IMR-90 (cell line): ENCODE measurements around the gene KCNAB2. TPM values are rescaled to one million over a fixed set of nuclear protein-coding genes. Genes with fewer than 3 reads are reported as not detected.

ENCODE experiments used
- ATAC-seq: fragments of 200-7000 bp; cut with Tn5 transposase; 2 replicates; pipeline ENCODE4 v1.9.1; 2020; ENCODE audit warnings: low read depth, mild to moderate bottlenecking, moderate library complexity
- BruUV-seq: library from RNA; stranded (reverse); fragments of 400-500 nt; replicated peaks from 2 replicates; lab custom pipeline; 2021; lab: Mats Ljungman, UMichigan
- CTCF ChIA-PET: fragments of 300-600 bp; formaldehyde crosslinking; extraction: SDS; loops from one replicate; lab custom pipeline; 2021; ENCODE audit warnings: antibody characterized with exemption; lab: Yijun Ruan, JAX
- POLR2A ChIA-PET: fragments of 300-600 bp; sonication (Branson Sonifier 250); formaldehyde crosslinking; loops from one replicate; lab custom pipeline; 2022; ENCODE audit warnings: antibody characterized with exemption; ENCODE audit not compliant: unreplicated experiment; lab: Charles Lee
- DNase-seq: peaks from one replicate; pipeline ENCODE4 v3.0.0; 2013
- H2AFZ ChIP-seq: replicated peaks from 2 replicates; pipeline ENCODE3; 2013; ENCODE audit warnings: low read length, mild to moderate bottlenecking; ENCODE audit not compliant: poor library complexity
- H2AK5ac ChIP-seq: 2 replicates; pipeline ENCODE4 v1.6.1; 2013; ENCODE audit warnings: low read depth, low read length, inconsistent platforms
- H2AK9ac ChIP-seq: replicated peaks from 2 replicates; pipeline ENCODE3; 2013; ENCODE audit warnings: mild to moderate bottlenecking, low read depth, low read length, moderate library complexity; ENCODE audit not compliant: poor library complexity
- H2BK120ac ChIP-seq: 2 replicates; pipeline ENCODE4 v1.6.1; 2013; ENCODE audit warnings: low read depth, low read length, inconsistent platforms
- H2BK15ac ChIP-seq: 3 replicates; pipeline ENCODE4 v1.6.1; 2013; ENCODE audit warnings: low read depth, low read length, inconsistent platforms
- H2BK20ac ChIP-seq: 2 replicates; pipeline ENCODE4 v1.6.1; 2013; ENCODE audit warnings: low read depth, mild to moderate bottlenecking, inconsistent platforms, low read length, moderate library complexity
- H2BK5ac ChIP-seq: 2 replicates; pipeline ENCODE4 v1.6.1; 2013; ENCODE audit warnings: mild to moderate bottlenecking, low read depth, low read length, inconsistent platforms; ENCODE audit not compliant: poor library complexity, severe bottlenecking
- H3K14ac ChIP-seq: replicated peaks from 2 replicates; pipeline ENCODE4 v1.6.1; 2013; ENCODE audit warnings: low read depth, low read length, inconsistent platforms
- H3K18ac ChIP-seq: 2 replicates; pipeline ENCODE4 v1.6.1; 2013; ENCODE audit warnings: low read depth, low read length, control low read depth
- H3K23ac ChIP-seq: 2 replicates; pipeline ENCODE4 v1.6.1; 2013; ENCODE audit warnings: low read depth, low read length, inconsistent platforms
- H3K27ac ChIP-seq: 2 replicates; pipeline ENCODE4 v1.5.1; 2013; ENCODE audit warnings: mild to moderate bottlenecking, control low read depth, low read length; ENCODE audit not compliant: insufficient read depth
- H3K27me3 ChIP-seq: 2 replicates; pipeline ENCODE4 v1.6.1; 2013; ENCODE audit warnings: low read length; ENCODE audit not compliant: control insufficient read depth, insufficient read depth
- H3K36me3 ChIP-seq: 2 replicates; pipeline ENCODE4 v1.6.1; 2013; ENCODE audit warnings: low read length, mixed read lengths; ENCODE audit not compliant: control insufficient read depth, insufficient read depth
- H3K4ac ChIP-seq: 2 replicates; pipeline ENCODE4 v1.6.1; 2013; ENCODE audit warnings: low read depth, low read length, inconsistent platforms
- H3K4me1 ChIP-seq: 2 replicates; pipeline ENCODE4 v1.6.1; 2013; ENCODE audit warnings: low read length, mixed read lengths; ENCODE audit not compliant: control insufficient read depth, insufficient read depth
- H3K4me2 ChIP-seq: 2 replicates; pipeline ENCODE4 v1.6.1; 2013; ENCODE audit warnings: low read depth, mild to moderate bottlenecking, control low read depth, low read length, moderate library complexity
- H3K4me3 ChIP-seq: 2 replicates; pipeline ENCODE4 v1.5.1; 2013; ENCODE audit warnings: low read depth, mild to moderate bottlenecking, control low read depth, low read length, moderate library complexity; ENCODE audit not compliant: insufficient read depth
- H3K56ac ChIP-seq: 2 replicates; pipeline ENCODE4 v1.6.1; 2013; ENCODE audit warnings: low read length, inconsistent platforms; ENCODE audit not compliant: insufficient read depth; ENCODE audit errors: extremely low read depth
- H3K79me1 ChIP-seq, 2 experiments: 2 replicates each; pipeline ENCODE4 v1.6.1; 2013; ENCODE audit warnings: low read length in 2 of 2, inconsistent platforms in 1 of 2, low read depth in 1 of 2
- H3K9ac ChIP-seq: 2 replicates; pipeline ENCODE4 v1.6.1; 2013; ENCODE audit warnings: low read depth, low read length, control low read depth
- H3K9me1 ChIP-seq: 2 replicates; pipeline ENCODE4 v1.6.1; 2013; ENCODE audit warnings: low read length, inconsistent platforms; ENCODE audit not compliant: insufficient read depth
- H3K9me3 ChIP-seq: 2 replicates; pipeline ENCODE4 v1.6.1; 2013; ENCODE audit warnings: low read length; ENCODE audit not compliant: control insufficient read depth, insufficient read depth
- H4K20me1 ChIP-seq: 2 replicates; pipeline ENCODE4 v1.6.1; 2013; ENCODE audit warnings: low read length, inconsistent platforms; ENCODE audit not compliant: insufficient read depth
- H4K5ac ChIP-seq: 2 replicates; pipeline ENCODE4 v1.6.1; 2013; ENCODE audit warnings: mild to moderate bottlenecking, low read depth, low read length, control low read depth
- H4K8ac ChIP-seq, 2 experiments: 2 replicates each; pipeline ENCODE4 v1.6.1; 2013; ENCODE audit warnings: low read depth in 2 of 2, low read length in 2 of 2, control low read depth in 1 of 2, inconsistent platforms in 1 of 2
- H4K91ac ChIP-seq: 2 replicates; pipeline ENCODE4 v1.6.1; 2013; ENCODE audit warnings: low read depth, low read length, inconsistent platforms; ENCODE audit not compliant: insufficient read depth
- BHLHE40 ChIP-seq: fragments of 150-350 bp; IDR thresholded peaks from 2 replicates; pipeline ENCODE4 v1.6.1; 2016; ENCODE audit warnings: mild to moderate bottlenecking, low read depth, low read length
- CEBPB ChIP-seq: IDR thresholded peaks from 2 replicates; pipeline ENCODE4 v1.6.1; 2012; ENCODE audit warnings: low read depth, low read length, improper control_type of control experiment
- CHD1 ChIP-seq: IDR thresholded peaks from 2 replicates; pipeline ENCODE4 v1.6.1; 2012; ENCODE audit warnings: low read depth, low read length, improper control_type of control experiment
- FOS ChIP-seq: fragments of 150-350 bp; IDR thresholded peaks from 2 replicates; pipeline ENCODE4 v1.6.1; 2016; ENCODE audit warnings: low read depth, low read length
- MAFK ChIP-seq: IDR thresholded peaks from 2 replicates; pipeline ENCODE4 v1.6.1; 2012; ENCODE audit warnings: low read depth, low read length, improper control_type of control experiment
- MAZ ChIP-seq: IDR thresholded peaks from 2 replicates; pipeline ENCODE4 v1.6.1; 2012; ENCODE audit warnings: low read depth, mild to moderate bottlenecking, low read length, improper control_type of control experiment, moderate library complexity, borderline replicate concordance
- MXI1 ChIP-seq: IDR thresholded peaks from 2 replicates; pipeline ENCODE4 v1.6.1; 2012; ENCODE audit warnings: low read depth, mild to moderate bottlenecking, low read length, moderate library complexity, borderline replicate concordance
- NFE2L2 ChIP-seq: fragments of 150-350 bp; IDR thresholded peaks from 2 replicates; pipeline ENCODE4 v1.6.1; 2016; ENCODE audit warnings: low read depth, mild to moderate bottlenecking, low read length
- POLR2A ChIP-seq: IDR thresholded peaks from 2 replicates; pipeline ENCODE4 v1.6.1; 2012; ENCODE audit warnings: mild to moderate bottlenecking, low read depth, low read length
- RAD21 ChIP-seq: IDR thresholded peaks from 2 replicates; pipeline ENCODE4 v1.6.1; 2012; ENCODE audit warnings: low read length, improper control_type of control experiment
- RCOR1 ChIP-seq: IDR thresholded peaks from 2 replicates; pipeline ENCODE4 v1.6.1; 2012; ENCODE audit warnings: mild to moderate bottlenecking, low read length, improper control_type of control experiment; ENCODE audit not compliant: insufficient replicate concordance
- RFX5 ChIP-seq: IDR thresholded peaks from 2 replicates; pipeline ENCODE4 v1.8.0; 2012; ENCODE audit warnings: low read depth, mild to moderate bottlenecking, low read length, moderate library complexity
- SMC3 ChIP-seq: fragments of 150-350 bp; IDR thresholded peaks from 2 replicates; pipeline ENCODE4 v1.6.1; 2016; ENCODE audit warnings: low read depth, mild to moderate bottlenecking, antibody characterized with exemption, low read length, moderate library complexity
- WGBS, 2 experiments: methylation state at CpG; one replicate each; pipeline versions ENCODE4 v1.1.5 to v1.1.7; 2013; ENCODE audit warnings: missing lambda C conversion rate in 2 of 2; ENCODE audit not compliant: insufficient read length in 1 of 2; ENCODE audit errors: extremely low coverage in 2 of 2; 5-methylcytosine and 5-hydroxymethylcytosine counted together
- dilution Hi-C: fragments of 300-500 bp; cut with HindIII; formaldehyde crosslinking; loops from one replicate; pipeline ENCODE4 v1.14.3; 2018; ENCODE audit warnings: low sequenced_read_pairs; ENCODE audit not compliant: unreplicated experiment
- in situ Hi-C: fragments of 300-500 bp; cut with MboI; formaldehyde crosslinking; loops from 3 replicates; pipeline ENCODE4 v1.14.3; 2019; ENCODE audit warnings: low sequenced_read_pairs, inconsistent platforms, mixed read lengths
- intact Hi-C: fragments of 100-400 bp; cut with micrococcal nuclease; formaldehyde crosslinking; loops from 2 replicates; pipeline ENCODE4 v1.10.0; 2022
- polyA plus RNA-seq, 3 experiments: library from polyadenylated mRNA; depleted of rRNA; stranded (reverse); fragments of >200 nt; gene quantifications; 2 replicates each; pipeline ENCODE4 v1.2.3, GENCODE V29; 2012; ENCODE audit warnings: low replicate concordance in 1 of 3
- total RNA-seq: library from RNA; depleted of rRNA; stranded (reverse); fragments of >200 nt; gene quantifications from 2 replicates; pipeline ENCODE4 v1.2.3, GENCODE V29; 2012
- TF ChIP-seq, protein P1 (sequence below): fragments of 150-350 bp; IDR thresholded peaks from 2 replicates; pipeline ENCODE4 v1.6.1; 2016; ENCODE audit warnings: low read depth, mild to moderate bottlenecking, low read length, moderate library complexity, borderline replicate concordance
- TF ChIP-seq, protein P2 (sequence below): fragments of 150-350 bp; IDR thresholded peaks from 2 replicates; pipeline ENCODE4 v1.6.1; 2017; ENCODE audit warnings: mild to moderate bottlenecking, antibody characterized with exemption, low read length, low read depth
- TF ChIP-seq, protein P3 (sequence below): conservative IDR thresholded peaks from 2 replicates; pipeline ENCODE4 v1.5.1; 2012; ENCODE audit warnings: mild to moderate bottlenecking, low read depth, low read length, improper control_type of control experiment

The KCNAB2 gene
- total and polyA plus RNA-seq, 2 of the 4 experiments (the other 2 are of a cell fraction) = 1.3 to 4.2 TPM

DNA sequence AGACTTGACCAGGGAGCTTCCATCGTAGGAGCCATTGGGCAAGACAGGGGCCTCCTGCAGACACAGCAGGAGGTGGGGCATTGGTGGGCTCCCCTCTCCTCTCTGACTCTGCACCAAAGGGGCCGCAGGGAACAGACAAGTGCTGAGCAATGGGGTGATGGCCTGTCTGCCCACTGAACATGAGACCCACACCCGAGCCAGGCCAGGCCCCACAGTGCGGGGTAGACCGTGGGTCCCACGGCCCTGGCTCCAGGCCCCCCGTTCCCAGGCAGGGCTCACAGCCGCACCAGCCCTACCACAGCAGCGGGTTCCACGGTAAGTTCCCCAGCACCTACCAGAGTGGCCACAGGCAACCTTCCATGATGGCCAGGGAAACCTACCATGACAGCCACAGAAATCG, 88.5 kb downstream of the KCNAB2 start:
- H3K4ac ChIP-seq = no peak overlapping the region
- dilution Hi-C loops (no loop called here), intact Hi-C loops (no loop called here), in situ Hi-C loops (no loop called here)
- H2BK120ac ChIP-seq = no peak overlapping the region
- H3K14ac ChIP-seq = no peak overlapping the region
- no peak overlapping the region for H4K91ac ChIP-seq
- H4K8ac ChIP-seq = no peak overlapping the region
- no peak overlapping the region for H4K5ac ChIP-seq
- POLR2A ChIA-PET = no interaction called here
- no peaks in the 10 kb centered on the region for H3K36me3 ChIP-seq
- no TSS peak for BruUV-seq
- peaks cover 5% of the 10 kb centered on the region; the same call in 1 of the 2 replicates for H3K9me3 ChIP-seq
- H2AFZ ChIP-seq = no peak overlapping the region
- H3K9ac ChIP-seq = no peak overlapping the region
- H3K4me3 ChIP-seq = no peak overlapping the region
- H3K4me2 ChIP-seq = no peak overlapping the region
- H4K20me1 ChIP-seq = no peaks in the 10 kb centered on the region
- ATAC-seq (no peak), DNase-seq (no peak)
- no peak overlapping the region for H3K56ac ChIP-seq
- H3K27me3 ChIP-seq = peaks cover 10% of the 10 kb centered on the region
- CTCF ChIA-PET = no interaction called here
- H2AK5ac ChIP-seq = no peak overlapping the region
- H2AK9ac ChIP-seq = no peak overlapping the region
- H2BK15ac ChIP-seq = no peak overlapping the region
- TF ChIP-seq SMC3 (no peak), RCOR1 (no peak), NFE2L2 (no peak), CHD1 (no peak), MXI1 (no peak), CEBPB (no peak), MAZ (no peak), MAFK (no peak), POLR2A (no peak), RAD21 (no peak), RFX5 (no peak), FOS (no peak), BHLHE40 (no peak)
- TF ChIP-seq, protein P1, sequence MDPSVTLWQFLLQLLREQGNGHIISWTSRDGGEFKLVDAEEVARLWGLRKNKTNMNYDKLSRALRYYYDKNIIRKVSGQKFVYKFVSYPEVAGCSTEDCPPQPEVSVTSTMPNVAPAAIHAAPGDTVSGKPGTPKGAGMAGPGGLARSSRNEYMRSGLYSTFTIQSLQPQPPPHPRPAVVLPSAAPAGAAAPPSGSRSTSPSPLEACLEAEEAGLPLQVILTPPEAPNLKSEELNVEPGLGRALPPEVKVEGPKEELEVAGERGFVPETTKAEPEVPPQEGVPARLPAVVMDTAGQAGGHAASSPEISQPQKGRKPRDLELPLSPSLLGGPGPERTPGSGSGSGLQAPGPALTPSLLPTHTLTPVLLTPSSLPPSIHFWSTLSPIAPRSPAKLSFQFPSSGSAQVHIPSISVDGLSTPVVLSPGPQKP = no peak
- TF ChIP-seq, protein P2, sequence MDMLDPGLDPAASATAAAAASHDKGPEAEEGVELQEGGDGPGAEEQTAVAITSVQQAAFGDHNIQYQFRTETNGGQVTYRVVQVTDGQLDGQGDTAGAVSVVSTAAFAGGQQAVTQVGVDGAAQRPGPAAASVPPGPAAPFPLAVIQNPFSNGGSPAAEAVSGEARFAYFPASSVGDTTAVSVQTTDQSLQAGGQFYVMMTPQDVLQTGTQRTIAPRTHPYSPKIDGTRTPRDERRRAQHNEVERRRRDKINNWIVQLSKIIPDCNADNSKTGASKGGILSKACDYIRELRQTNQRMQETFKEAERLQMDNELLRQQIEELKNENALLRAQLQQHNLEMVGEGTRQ = no peak
- TF ChIP-seq, protein P3, sequence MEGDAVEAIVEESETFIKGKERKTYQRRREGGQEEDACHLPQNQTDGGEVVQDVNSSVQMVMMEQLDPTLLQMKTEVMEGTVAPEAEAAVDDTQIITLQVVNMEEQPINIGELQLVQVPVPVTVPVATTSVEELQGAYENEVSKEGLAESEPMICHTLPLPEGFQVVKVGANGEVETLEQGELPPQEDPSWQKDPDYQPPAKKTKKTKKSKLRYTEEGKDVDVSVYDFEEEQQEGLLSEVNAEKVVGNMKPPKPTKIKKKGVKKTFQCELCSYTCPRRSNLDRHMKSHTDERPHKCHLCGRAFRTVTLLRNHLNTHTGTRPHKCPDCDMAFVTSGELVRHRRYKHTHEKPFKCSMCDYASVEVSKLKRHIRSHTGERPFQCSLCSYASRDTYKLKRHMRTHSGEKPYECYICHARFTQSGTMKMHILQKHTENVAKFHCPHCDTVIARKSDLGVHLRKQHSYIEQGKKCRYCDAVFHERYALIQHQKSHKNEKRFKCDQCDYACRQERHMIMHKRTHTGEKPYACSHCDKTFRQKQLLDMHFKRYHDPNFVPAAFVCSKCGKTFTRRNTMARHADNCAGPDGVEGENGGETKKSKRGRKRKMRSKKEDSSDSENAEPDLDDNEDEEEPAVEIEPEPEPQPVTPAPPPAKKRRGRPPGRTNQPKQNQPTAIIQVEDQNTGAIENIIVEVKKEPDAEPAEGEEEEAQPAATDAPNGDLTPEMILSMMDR = no peak
- no peaks in the 10 kb centered on the region for H3K4me1 ChIP-seq
- H3K18ac ChIP-seq = no peak overlapping the region
- H3K9me1 ChIP-seq = no peaks in the 10 kb centered on the region
- H3K23ac ChIP-seq = no peak overlapping the region
- no peak overlapping the region for H3K27ac ChIP-seq
- no peaks in the 10 kb centered on the region for H3K79me1 ChIP-seq
- H2BK5ac ChIP-seq = no peak overlapping the region
- H2BK20ac ChIP-seq = no peak overlapping the region
- 40% methylated on average over 1 of the region's 11 CpGs; no CpG with 5 or more reads in 1 of the 2 experiments for WGBS, 2 experiments
